GM19463 (cell line): ENCODE results near the gene LRRIQ4.

Source experiments
- ATAC-seq: cut with Tn5 transposase; IDR thresholded peaks from one replicate; pipeline ENCODE4 v1.9.1; 2021; ENCODE audit warnings: mild to moderate bottlenecking, moderate library complexity; ENCODE audit not compliant: unreplicated experiment

The LRRIQ4 gene

GRCh38 chr3:169809230-169809795 is 3.4 kb upstream of the LRRIQ4 start:
- ATAC-seq: no peak

- peak; percentile 3 for ATAC-seq
Observed at GRCh38 chr3:169811631-169812331, 889 bp upstream of the LRRIQ4 start.

- no peak for ATAC-seq
Observed at GRCh38 chr3:169813278-169813677, 608 bp downstream of the LRRIQ4 start.

GRCh38 chr3:169813757-169814517 is 1.3 kb downstream of the LRRIQ4 start:
- ATAC-seq: peak; percentile 84

GRCh38 chr3:169815590-169816150 is 3.0 kb downstream of the LRRIQ4 start:
- ATAC-seq: no peak

GRCh38 chr3:169818316-169818715 is 5.6 kb downstream of the LRRIQ4 start:
- no peak for ATAC-seq

- no peak for ATAC-seq
Observed at GRCh38 chr3:169822091-169822490, 9.4 kb downstream of the LRRIQ4 start.

GRCh38 chr3:169822540-169822939 is 9.9 kb downstream of the LRRIQ4 start:
- ATAC-seq: no peak

GRCh38 chr3:169822983-169823382 is 10.3 kb downstream of the LRRIQ4 start:
- no peak for ATAC-seq

GRCh38 chr3:169825316-169825715 is 12.6 kb downstream of the LRRIQ4 start:
- ATAC-seq: no peak

- no peak for ATAC-seq
Observed at GRCh38 chr3:169827712-169828111, 15.0 kb downstream of the LRRIQ4 start.

- no peak for ATAC-seq
Observed at GRCh38 chr3:169835533-169835932, 22.9 kb downstream of the LRRIQ4 start.

- peak; percentile 87 for ATAC-seq
Observed at GRCh38 chr3:169836078-169836941, 23.6 kb downstream of the LRRIQ4 start.

GRCh38 chr3:169836942-169837275 is 24.2 kb downstream of the LRRIQ4 start:
- ATAC-seq: no peak

GRCh38 chr3:169838511-169839030 is 25.9 kb downstream of the LRRIQ4 start:
- ATAC-seq: no peak

- peak; percentile 66 for ATAC-seq
Observed at GRCh38 chr3:169841171-169841570, 28.5 kb downstream of the LRRIQ4 start.

GRCh38 chr3:169842960-169843359 is 30.3 kb downstream of the LRRIQ4 start:
- ATAC-seq: no peak

GRCh38 chr3:169846458-169847193 is 34.0 kb downstream of the LRRIQ4 start:
- ATAC-seq: peak; percentile 96

- no peak for ATAC-seq
Observed at GRCh38 chr3:169847896-169848295, 35.2 kb downstream of the LRRIQ4 start.

- no peak for ATAC-seq
Observed at GRCh38 chr3:169848741-169849140, 36.1 kb downstream of the LRRIQ4 start.
